ENCODE data around the gene MRRF. TPM values are rescaled to one million over a fixed set of nuclear protein-coding genes. Genes with fewer than 3 reads are reported as not detected.

The MRRF gene
- total and polyA plus RNA-seq, 2 of the 4 experiments (the other 2 are of a cell fraction) = 32.1 to 38.0 TPM

DNA sequence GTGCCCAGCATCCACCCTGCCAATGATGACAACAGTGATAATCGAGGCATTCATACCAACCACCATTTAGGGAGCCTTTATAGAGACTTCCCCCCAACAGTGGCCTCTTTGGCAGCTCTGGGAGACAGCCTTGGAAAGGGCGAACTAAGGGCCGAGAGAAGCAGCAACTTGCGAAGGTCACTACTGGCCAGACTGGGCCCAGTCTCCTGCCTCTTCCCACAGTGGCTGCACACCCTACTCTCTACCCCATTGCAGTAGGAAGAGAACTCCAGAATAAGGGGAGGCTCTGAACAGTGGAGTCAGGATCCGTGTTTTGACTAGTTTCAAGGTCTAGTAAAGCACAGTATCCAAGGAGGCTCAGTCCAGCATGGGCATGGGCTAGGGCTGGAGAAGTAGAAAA is 41.2 kb upstream of the MRRF start:
- 50% methylated on average over 1 of the region's 5 CpGs; no CpG with 5 or more reads in 1 of the 2 experiments for WGBS, 2 experiments (ENCODE audit: extremely low coverage in 2 of 2, insufficient read length in 1 of 2)
- POLR2A ChIA-PET (ENCODE audit: unreplicated experiment) = no interaction called here
- Histone ChIP-seq H3K9me3 (ENCODE audit: control insufficient read depth, insufficient read depth, low read length) (peaks cover 6% of the 10 kb centered on the region), H3K4me1 (ENCODE audit: control insufficient read depth, insufficient read depth, low read length) (peaks cover 2% of the 10 kb centered on the region; the same call in 1 of the 2 replicates), H4K8ac (ENCODE audit: low read depth in 2 of 2, low read length in 2 of 2) (no peak overlapping the region), H4K5ac (ENCODE audit: low read depth, low read length) (no peak overlapping the region), H3K4me2 (ENCODE audit: low read depth, low read length) (no peak overlapping the region), H3K14ac (replicated peaks; ENCODE audit: low read depth, low read length) (no peak overlapping the region), H2BK120ac (ENCODE audit: low read depth, low read length) (no peak overlapping the region), H2AK5ac (ENCODE audit: low read depth, low read length) (no peak overlapping the region), H4K20me1 (ENCODE audit: insufficient read depth, low read length) (peaks cover 15% of the 10 kb centered on the region; the same call in 1 of the 2 replicates), H3K18ac (ENCODE audit: low read depth, low read length) (no peak overlapping the region), H2BK20ac (ENCODE audit: low read depth, low read length) (no peak overlapping the region), H3K9ac (ENCODE audit: low read depth, low read length) (no peak overlapping the region), H3K23ac (ENCODE audit: low read depth, low read length) (no peak overlapping the region), H2BK5ac (ENCODE audit: low read depth, low read length, poor library complexity, severe bottlenecking) (no peak overlapping the region), H3K4ac (ENCODE audit: low read depth, low read length) (no peak overlapping the region), H3K36me3 (ENCODE audit: control insufficient read depth, insufficient read depth, low read length) (no peaks in the 10 kb centered on the region), H3K9me1 (ENCODE audit: insufficient read depth, low read length) (0 out of 2 replicates have a peak, but pooled peaks cover 4% of the 10 kb centered on the region), H4K91ac (ENCODE audit: insufficient read depth, low read depth, low read length) (no peak overlapping the region), H2AK9ac (replicated peaks; ENCODE audit: low read depth, low read length, poor library complexity) (no peak overlapping the region), H3K56ac (ENCODE audit: extremely low read depth, insufficient read depth, low read length) (no peak overlapping the region), H3K27ac (ENCODE audit: insufficient read depth, low read length) (no peak overlapping the region), H2BK15ac (ENCODE audit: low read depth, low read length) (no peak overlapping the region), H3K27me3 (ENCODE audit: control insufficient read depth, insufficient read depth, low read length) (peaks cover 99% of the 10 kb centered on the region), H3K4me3 (ENCODE audit: insufficient read depth, low read depth, low read length) (no peak overlapping the region), H3K79me1 (ENCODE audit: low read depth in 1 of 2, low read length in 2 of 2) (no peaks in the 10 kb centered on the region), H2AFZ (replicated peaks; ENCODE audit: low read length, poor library complexity) (no peak overlapping the region)
- BruUV-seq (replicated peaks) = no TSS peak
- dilution Hi-C loops (cut with HindIII; ENCODE audit: low sequenced_read_pairs, unreplicated experiment) (no loop called here), in situ Hi-C loops (cut with MboI; ENCODE audit: low sequenced_read_pairs) (no loop called here), intact Hi-C loops (cut with micrococcal nuclease) (no loop called here)
- DNase-seq = no peak
- CTCF ChIA-PET = no interaction called here
- no peak for ATAC-seq (ENCODE audit: low read depth)
- TF ChIP-seq, protein P1, sequence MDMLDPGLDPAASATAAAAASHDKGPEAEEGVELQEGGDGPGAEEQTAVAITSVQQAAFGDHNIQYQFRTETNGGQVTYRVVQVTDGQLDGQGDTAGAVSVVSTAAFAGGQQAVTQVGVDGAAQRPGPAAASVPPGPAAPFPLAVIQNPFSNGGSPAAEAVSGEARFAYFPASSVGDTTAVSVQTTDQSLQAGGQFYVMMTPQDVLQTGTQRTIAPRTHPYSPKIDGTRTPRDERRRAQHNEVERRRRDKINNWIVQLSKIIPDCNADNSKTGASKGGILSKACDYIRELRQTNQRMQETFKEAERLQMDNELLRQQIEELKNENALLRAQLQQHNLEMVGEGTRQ (IDR thresholded peaks at IDR 0.05; ENCODE audit: low read depth, low read length) = no peak
- TF ChIP-seq CEBPB (IDR thresholded peaks at IDR 0.05; ENCODE audit: low read depth, low read length) = no peak
- no peak for TF ChIP-seq POLR2A (IDR thresholded peaks at IDR 0.05; ENCODE audit: low read depth, low read length)
- TF ChIP-seq NFE2L2 (IDR thresholded peaks at IDR 0.05; ENCODE audit: low read depth, low read length) = no peak
- TF ChIP-seq MXI1 (IDR thresholded peaks at IDR 0.05; ENCODE audit: borderline replicate concordance, low read depth, low read length) = no peak
- TF ChIP-seq RCOR1 (IDR thresholded peaks at IDR 0.05; ENCODE audit: insufficient replicate concordance, low read length) = no peak
- TF ChIP-seq SMC3 (IDR thresholded peaks at IDR 0.05; ENCODE audit: low read depth, low read length) = no peak
- TF ChIP-seq MAFK (IDR thresholded peaks at IDR 0.05; ENCODE audit: low read depth, low read length) = no peak
- TF ChIP-seq BHLHE40 (IDR thresholded peaks at IDR 0.05; ENCODE audit: low read depth, low read length) = no peak
- TF ChIP-seq, protein P2, sequence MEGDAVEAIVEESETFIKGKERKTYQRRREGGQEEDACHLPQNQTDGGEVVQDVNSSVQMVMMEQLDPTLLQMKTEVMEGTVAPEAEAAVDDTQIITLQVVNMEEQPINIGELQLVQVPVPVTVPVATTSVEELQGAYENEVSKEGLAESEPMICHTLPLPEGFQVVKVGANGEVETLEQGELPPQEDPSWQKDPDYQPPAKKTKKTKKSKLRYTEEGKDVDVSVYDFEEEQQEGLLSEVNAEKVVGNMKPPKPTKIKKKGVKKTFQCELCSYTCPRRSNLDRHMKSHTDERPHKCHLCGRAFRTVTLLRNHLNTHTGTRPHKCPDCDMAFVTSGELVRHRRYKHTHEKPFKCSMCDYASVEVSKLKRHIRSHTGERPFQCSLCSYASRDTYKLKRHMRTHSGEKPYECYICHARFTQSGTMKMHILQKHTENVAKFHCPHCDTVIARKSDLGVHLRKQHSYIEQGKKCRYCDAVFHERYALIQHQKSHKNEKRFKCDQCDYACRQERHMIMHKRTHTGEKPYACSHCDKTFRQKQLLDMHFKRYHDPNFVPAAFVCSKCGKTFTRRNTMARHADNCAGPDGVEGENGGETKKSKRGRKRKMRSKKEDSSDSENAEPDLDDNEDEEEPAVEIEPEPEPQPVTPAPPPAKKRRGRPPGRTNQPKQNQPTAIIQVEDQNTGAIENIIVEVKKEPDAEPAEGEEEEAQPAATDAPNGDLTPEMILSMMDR (conservative IDR thresholded peaks at IDR 0.05; ENCODE audit: low read depth, low read length) = no peak

All from IMR-90 (cell line).